ENCODE data around the gene PAFAH1B1. TPM values are rescaled to one million over a fixed set of nuclear protein-coding genes. Genes with fewer than 3 reads are reported as not detected.
"Not testable (repeated sequence)": the region's sequence is repeated elsewhere in the genome, so short reads cannot be mapped to it uniquely, and the experiment has no call there.

PAFAH1B1 gene
- 44.7 TPM for total RNA-seq

GRCh38 chr17:2592971-2593820, at the start of gene PAFAH1B1:
Gene PAFAH1B1 (plus strand): TSS chr17:2593654. CDS start chr17:2638289, 44,635 bp downstream.
- peak; percentile 84 to 95 (median 90) for DNase-seq (ENCODE audit: low read depth in 2 of 3, low spot score in 2 of 3)

- no peak for DNase-seq (ENCODE audit: low read depth in 2 of 3, low spot score in 2 of 3)
Measured at GRCh38 chr17:2545393-2545792, 48.1 kb upstream of the PAFAH1B1 start.

- DNase-seq (ENCODE audit: low read depth in 2 of 3, low spot score in 2 of 3): no peak
Measured at GRCh38 chr17:2547176-2547575, 46.3 kb upstream of the PAFAH1B1 start.

GRCh38 chr17:2548026-2548425, 45.4 kb upstream of the PAFAH1B1 start:
- not testable (repeated sequence) for DNase-seq (ENCODE audit: low read depth in 2 of 3, low spot score in 2 of 3)

- DNase-seq (ENCODE audit: low read depth in 2 of 3, low spot score in 2 of 3): no peak
Measured at GRCh38 chr17:2549392-2550211, 43.9 kb upstream of the PAFAH1B1 start.

DNA sequence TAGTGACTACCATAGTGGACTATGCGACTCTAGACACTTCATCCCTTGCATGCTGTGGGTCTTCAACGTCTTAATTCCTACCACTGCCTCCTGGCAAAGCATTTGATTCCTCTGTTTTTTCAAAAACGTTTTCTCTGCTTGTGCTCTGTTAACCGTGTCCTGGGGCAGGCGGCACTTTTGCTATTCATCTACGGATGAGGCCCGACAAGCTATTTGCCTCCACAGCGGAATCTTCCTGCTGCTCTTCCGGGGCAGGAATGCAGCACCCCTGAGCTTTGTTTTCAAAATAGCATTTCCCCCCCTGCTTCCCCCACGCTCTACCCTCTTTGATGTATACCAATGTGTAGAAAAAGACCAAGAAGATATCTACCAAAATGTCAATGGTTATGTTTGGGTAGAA, 42.0 kb upstream of the PAFAH1B1 start:
- DNase-seq (ENCODE audit: low read depth in 2 of 3, low spot score in 2 of 3): no peak

GRCh38 chr17:2551928-2552327, 41.5 kb upstream of the PAFAH1B1 start:
- no peak for DNase-seq (ENCODE audit: low read depth in 2 of 3, low spot score in 2 of 3)

DNA sequence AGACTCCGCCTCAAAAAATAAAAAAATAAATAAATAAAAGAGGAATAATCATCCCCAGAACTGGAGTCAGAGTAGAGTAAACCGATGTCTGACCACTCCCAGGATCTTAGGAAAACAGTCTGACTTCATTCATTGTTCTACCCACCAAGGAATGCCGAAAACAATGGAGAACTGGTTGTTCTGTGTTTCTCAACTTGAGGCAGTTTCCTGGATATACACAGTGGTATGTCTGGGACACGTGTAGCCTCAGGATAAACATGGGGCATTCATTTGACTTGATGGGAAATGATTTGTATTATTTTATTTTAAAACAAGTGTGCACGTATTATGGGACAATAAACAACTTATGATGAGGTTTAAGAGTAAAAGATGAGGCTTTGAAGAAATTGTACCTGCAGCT, 32.8 kb upstream of the PAFAH1B1 start:
- no peak for DNase-seq (ENCODE audit: low read depth in 2 of 3, low spot score in 2 of 3)

- DNase-seq (ENCODE audit: low read depth in 2 of 3, low spot score in 2 of 3): no peak
Measured at GRCh38 chr17:2562162-2562858, 31.1 kb upstream of the PAFAH1B1 start.

DNA sequence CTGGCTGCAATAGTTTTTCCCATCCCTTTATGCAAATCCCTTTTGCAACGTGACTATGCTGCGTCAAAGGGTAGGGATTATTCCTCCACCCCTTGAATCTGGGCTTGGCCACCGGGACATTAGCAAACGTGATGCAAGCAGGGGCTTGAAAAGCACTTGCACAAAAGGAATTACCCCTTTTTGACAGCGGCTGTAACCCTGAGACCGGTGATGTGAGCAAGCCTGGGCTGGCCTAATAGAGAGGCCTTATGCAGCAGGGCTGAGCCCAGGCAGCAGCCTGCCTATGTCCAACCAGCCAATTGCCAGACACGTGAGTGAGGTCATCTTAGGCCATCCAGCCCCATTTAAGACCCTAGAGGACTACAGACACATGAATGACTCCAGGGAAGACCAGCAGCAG, 30.4 kb upstream of the PAFAH1B1 start:
- no peak for DNase-seq (ENCODE audit: low read depth in 2 of 3, low spot score in 2 of 3)

- DNase-seq (ENCODE audit: low read depth in 2 of 3, low spot score in 2 of 3): no peak
Measured at GRCh38 chr17:2563543-2563942, 29.9 kb upstream of the PAFAH1B1 start.

- DNase-seq (ENCODE audit: low read depth in 2 of 3, low spot score in 2 of 3): no peak
Measured at GRCh38 chr17:2564877-2565276, 28.6 kb upstream of the PAFAH1B1 start.

GRCh38 chr17:2566056-2566455, 27.4 kb upstream of the PAFAH1B1 start:
- no peak for DNase-seq (ENCODE audit: low read depth in 2 of 3, low spot score in 2 of 3)

- no peak for DNase-seq (ENCODE audit: low read depth in 2 of 3, low spot score in 2 of 3)
Measured at GRCh38 chr17:2571523-2572303, 21.7 kb upstream of the PAFAH1B1 start.

- DNase-seq (ENCODE audit: low read depth in 2 of 3, low spot score in 2 of 3): not testable (repeated sequence)
Measured at GRCh38 chr17:2572304-2572609, 21.2 kb upstream of the PAFAH1B1 start.

GRCh38 chr17:2580151-2580550, 13.3 kb upstream of the PAFAH1B1 start:
- no peak for DNase-seq (ENCODE audit: low read depth in 2 of 3, low spot score in 2 of 3)

GRCh38 chr17:2580661-2581060, 12.8 kb upstream of the PAFAH1B1 start:
- DNase-seq (ENCODE audit: low read depth in 2 of 3, low spot score in 2 of 3): no peak

- no peak for DNase-seq (ENCODE audit: low read depth in 2 of 3, low spot score in 2 of 3)
Measured at GRCh38 chr17:2582493-2582892, 11.0 kb upstream of the PAFAH1B1 start.

DNA sequence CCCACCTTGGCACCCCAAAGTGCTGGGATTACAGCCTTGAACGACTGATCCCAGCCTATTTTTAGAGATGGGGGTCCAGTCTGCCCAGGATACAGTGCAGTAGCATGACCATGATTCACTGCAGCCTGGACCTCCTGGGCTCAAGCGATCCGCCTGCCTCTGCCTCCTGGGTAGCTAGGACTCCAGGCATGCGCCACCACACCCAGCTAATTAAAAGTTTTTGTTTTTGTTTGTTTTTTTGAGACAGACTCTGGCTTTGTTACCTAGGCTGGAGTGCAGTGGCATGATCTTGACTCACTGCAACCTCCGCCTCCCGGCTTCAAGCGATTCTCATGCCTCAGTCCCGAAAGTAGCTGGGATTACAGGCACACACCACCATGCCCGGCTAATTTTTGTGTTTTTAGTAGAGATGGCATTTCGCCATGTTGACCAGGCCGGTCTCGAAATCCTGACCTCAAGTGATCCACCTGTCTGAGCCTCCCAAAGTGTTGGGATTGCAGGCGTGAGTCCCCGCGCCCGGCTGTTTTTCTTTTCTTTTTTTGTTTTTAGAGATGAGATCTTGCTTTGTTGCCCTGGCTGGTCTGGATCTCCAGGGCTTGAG, 2.3 kb upstream of the PAFAH1B1 start:
- no peak for DNase-seq (ENCODE audit: low read depth in 2 of 3, low spot score in 2 of 3)
